AML-193 (cell line): ENCODE measurements around the gene ENTHD1.

Experiments
- DNase-seq, 2 experiments: peaks; one replicate each; lab custom pipeline; 2025; lab: John Stamatoyannopoulos, UW

ENTHD1 gene

DNA sequence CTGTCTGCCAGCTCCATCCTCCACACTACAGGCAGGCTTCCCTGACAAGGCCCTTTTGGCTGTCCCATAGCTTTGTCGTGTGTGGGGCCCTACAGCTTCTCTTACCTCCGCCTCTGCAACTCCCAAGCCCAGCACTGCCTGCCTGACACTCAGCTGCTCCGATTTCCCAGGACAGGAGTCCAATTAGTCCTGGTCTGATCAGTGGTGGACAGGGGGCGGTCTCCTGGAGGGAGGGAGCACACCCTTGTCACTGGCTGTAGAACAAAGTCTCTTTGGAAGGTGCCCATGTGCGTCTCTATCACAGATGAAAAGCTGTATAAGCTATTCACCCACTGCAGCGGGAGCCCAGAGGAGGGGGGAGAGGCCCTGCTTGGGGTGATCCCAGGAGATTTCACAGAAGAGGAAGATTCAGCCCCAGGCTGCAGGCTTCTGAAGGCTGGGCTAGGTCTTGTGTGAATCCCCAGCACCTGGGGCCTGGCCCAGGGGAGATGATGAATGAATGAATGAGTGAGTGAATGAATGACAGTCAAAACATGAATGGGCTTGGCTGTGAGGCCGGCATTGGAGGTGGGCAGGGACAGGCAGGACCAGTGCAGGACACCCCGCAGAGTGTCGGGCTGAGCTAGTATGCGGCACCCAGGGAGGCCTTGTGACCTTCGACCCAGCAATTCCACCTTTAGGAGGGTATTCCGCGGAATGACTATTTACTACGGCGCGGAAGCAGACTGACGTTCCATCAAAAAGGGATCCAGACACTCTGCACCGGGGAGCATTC is 180.6 kb downstream of the ENTHD1 start:
- DNase-seq = no peak

DNA sequence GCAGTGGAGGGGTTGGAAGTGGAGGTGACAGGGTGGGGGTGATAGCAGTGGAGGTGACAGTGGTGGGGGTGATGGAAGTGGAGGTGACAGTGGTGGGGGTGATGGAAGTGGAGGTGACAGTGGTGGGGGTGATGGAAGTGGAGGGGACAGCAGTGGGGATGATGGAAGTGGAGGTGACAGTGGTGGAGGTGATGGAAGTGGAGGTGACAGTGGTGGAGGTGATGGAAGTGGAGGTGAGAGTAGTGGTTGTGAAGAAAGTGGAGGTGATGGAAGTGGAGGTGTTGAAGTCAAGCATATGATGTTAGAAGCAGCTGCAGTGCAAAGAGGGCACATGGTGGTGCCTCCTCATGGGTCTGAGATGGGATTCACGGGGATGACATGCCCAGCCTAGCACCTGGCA is 181.5 kb downstream of the ENTHD1 start:
- DNase-seq = no peak

DNA sequence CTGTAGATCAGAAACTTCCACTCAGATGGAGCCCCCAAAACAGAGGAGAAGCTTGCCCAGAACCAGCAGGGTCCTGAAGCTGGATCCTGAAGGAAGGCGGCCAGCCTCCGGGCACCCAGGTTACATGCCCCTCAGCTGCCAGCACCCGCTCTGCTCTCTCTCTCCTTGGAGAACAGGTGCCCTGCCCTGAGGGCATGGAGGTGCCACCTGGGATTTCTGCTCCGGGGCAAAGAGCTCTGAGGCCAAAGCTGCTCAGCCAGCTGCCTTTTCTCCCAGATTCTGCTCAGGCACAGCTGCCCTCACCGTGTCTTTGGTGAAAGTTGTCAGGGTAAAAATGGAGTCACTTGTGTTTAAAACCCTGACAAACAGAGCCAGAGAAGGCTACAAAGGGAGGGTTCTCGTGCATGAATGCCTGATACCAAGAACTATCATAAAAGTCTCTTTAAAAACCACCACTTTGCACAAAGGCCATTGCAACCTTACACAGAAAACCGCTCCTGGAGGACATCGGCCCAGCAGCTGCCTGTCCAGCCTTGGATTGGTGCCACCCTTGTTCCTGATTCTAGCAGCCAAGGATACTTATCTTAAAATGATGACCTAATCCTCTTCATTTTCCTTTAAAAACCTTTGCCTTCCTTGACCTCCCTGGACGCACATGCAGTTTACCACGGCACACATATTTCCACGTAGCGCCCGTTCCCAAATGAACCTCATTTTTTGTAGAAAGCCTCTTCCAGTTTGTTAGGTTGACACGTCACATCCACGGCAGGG is 183.0 kb downstream of the ENTHD1 start:
- no peak for DNase-seq

DNA sequence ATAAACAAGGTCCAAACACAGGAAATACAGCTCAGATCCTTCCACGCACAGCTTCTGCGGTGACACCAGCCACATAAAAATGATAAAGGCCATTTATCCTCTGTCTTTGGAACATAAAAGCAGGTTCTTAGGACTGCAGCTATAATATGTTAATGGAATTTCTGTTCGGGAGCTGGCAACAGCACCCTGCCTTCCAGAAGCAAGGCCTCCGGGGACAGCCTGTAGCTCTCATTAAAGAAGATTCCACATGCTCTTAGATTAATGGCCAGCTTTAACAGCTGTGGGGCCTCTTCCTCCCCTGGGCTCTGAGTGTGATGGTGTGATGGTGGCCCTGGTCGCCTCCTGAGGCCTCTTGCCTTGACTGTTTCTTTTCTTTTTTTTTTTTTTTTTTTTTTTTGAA is 185.7 kb downstream of the ENTHD1 start:
- DNase-seq = no peak

DNA sequence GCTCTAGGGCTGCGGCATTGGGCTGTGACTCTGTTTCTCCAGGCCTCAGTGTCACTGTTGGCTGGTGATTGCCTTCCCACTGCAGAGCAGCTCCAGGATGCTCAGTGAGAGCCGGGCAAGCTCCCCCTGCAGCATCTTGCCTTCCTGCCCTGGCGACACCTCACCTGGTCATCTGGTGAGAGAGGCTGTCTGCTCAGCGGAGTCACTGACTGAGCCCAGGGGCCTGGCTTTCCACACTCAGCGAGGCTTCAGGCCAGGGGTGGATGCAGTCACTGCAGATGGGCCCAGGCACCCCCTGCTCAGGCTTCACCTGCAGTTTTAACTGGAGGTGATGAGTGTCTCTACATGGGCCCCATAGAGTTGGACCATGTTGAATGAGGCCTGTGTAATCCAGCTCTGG is 186.2 kb downstream of the ENTHD1 start:
- no peak for DNase-seq

DNA sequence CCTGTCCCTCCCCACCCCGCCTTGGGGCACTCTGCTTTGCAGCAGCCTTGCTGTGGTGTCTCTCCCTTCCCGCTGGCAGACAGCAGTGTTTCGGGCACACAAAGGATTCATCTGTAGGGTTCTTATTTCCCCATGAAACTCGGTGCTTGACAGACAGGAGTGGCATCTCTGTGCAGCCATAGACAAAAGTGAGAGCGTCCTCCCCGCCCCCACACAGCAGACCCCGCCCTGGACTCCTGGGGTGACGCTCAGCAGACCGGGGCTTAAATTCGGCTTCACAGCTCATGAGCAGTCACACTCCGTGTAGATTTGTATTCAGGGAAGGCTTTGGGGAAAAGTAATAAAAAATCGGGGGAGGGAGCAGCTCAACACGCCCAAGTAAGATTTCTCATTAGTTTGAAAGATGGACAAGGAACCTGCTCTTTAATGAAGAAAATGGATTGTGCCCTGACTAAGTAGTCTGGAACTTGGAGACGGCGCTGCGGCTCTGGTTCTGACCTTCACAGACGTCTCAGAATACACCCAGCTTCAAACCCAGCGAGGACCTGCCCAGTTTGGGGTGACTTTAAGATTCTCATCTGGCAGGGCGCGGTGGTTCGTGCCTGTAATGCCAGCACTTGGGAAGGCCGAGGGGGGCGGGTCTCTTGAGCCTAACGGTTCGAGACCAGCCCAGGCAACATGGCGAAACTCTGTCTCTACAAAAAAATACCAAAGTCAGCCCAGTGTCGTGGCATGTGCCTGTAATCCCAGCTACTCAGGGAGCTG is 187.0 kb downstream of the ENTHD1 start:
- no peak for DNase-seq

DNA sequence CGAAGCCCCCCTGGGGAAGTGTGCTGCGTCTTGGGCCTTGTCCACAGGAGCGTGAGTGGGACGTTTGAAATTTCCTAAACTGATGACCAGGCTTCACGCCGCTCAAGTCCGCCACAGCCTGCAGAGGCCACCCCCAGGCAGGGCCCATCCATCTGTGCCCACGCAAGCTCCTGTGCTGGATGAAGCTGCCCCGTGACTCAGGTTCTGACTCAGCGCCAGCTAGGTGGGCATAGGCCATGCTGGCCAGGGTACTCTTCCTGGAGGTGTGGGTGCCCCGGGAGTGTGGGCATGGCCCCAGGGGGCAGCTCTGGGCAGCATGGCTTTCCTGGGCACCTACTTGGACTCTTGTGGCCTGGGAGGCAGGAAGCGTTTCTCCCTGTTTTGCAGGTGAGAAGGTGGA is 188.2 kb downstream of the ENTHD1 start:
- DNase-seq = no peak

DNA sequence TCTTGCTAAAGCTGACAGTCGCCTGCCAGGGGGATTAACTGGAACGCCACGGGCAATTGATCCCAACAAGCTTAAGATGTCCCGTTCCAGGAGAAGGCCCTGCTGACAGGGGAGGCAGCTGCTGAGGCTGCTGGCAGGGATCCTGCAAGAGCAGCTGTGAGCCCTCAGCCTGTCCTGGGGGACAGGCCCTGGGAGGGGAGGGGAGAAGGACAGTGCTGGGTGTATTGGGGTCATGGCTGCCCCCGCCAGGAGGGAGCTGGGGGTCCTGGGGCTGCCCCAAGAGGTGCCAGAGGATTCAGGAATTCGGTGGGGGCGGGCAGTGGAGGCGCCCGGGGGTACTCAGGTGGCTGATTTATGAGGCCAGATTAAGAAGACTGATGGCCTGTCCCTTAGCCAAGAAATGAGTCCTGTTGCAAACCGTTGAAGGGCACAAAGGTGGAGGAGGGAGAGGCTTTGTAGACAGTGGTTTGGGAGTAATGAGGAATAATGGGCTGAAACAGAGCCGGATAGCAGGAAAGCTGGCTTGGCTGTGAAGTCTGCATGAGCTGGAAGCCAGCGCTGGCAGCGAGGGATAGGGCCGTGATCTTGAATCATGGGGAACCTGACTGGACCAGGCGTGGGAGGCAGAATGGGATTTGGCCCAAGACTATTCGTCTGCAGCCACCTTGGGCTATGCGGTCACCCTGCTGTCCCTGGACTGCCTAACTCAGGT is 189.5 kb downstream of the ENTHD1 start:
- no peak for DNase-seq

DNA sequence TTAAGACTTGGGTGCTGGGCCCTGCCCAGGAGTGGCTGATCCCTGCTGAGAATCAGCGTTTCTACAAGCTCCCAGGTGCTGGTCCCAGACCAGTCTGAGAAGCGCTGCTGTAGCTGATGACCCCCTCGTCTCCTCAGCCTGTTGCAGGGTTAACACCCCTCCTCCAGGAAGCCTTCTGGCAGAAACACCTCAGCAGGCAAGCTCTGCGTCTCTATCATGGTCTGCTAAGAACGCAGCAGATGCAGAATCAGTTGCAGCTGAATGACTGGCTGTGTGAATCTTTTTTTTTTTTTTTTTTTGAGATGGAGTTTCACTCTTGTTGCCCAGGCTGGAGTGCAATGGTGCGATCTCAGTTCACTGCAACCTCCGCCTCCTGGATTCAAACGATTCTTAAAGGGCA is 190.5 kb downstream of the ENTHD1 start:
- no peak for DNase-seq

DNA sequence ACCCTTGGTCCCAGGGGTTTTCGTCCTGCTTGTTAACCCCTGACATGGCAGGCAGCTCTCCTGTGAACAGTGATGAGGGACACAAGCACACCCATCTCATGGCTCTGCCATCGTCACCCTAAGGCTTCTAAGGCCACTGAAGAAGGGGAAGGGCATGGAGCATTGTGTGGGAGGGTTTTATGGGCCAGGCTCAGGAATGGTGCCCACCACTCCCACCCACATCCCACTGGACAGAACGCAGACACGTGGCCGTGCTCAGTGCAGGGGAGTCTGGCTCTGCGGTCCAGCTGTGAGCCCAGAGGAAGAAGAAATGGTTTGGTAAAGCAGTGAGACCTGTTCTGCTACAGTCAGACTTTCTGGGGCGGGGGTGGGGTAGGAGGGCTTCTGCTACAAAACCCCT is 193.0 kb downstream of the ENTHD1 start:
- DNase-seq = no peak

DNA sequence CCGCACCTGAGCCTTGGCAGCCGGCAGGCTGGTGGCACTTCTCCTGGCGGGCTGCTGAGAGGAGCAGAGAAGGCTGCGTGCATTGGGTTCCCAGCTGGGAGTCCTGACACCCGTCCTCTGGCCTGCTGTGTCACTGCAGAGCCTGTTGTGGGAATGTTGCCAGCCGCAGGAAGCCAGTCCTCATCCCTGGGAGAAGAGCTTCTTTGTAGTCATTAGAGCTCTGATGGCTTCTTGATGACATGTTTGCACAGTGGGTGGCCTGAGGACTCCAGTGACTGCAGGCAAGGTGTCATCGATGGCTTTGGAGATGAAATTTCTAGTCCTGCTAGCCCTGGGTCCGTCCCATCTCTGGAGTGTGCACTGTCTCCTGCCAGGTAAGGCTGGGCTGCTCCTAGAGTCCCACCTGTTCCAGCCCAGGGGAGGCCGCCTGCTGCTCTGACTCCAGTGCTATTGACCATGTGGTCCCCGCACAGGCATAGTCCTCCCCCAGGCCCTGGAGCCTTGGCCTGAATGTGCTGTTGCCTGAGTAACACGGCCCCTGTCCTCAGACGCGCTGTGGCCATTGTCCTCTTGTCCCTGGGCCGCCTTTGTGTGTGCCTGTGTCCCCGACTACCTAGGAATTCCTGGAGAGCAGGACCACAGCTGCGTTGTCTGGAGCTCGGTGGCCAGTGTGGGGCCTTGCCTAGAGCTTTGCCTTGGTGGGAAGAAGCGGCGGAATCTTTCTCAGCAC is 193.8 kb downstream of the ENTHD1 start:
- DNase-seq = no peak

DNA sequence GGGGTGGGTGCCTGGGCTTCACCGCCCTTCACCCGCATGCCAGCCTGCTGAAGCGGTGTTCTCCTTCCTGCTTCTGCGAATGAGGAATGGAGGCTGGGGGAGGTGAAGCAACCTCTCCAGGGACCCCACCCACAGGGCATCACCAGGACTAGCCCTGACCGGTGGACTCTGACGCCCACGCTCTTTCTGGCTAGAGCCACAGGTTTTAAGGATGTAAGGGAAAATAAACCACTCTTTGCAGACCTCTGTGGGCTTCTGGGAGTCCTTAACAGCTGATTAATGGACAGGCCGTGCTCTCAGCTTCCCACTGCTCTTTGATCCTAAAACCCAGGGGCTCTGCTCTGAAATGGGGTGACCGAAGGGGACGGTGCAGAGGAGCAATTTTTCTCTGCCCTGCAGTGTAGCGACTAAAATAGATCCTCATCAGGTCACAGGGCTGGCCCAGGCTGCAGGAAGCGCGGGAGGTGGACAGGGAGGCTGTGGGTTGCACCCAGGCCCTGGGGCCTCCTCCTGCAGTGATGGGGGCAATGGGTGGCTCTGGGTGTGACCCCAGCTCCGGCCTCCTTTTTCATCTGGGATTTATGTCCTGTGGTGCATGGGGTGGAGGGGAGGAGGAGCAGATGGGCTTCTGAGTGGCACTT is 195.7 kb downstream of the ENTHD1 start:
- no peak for DNase-seq

DNA sequence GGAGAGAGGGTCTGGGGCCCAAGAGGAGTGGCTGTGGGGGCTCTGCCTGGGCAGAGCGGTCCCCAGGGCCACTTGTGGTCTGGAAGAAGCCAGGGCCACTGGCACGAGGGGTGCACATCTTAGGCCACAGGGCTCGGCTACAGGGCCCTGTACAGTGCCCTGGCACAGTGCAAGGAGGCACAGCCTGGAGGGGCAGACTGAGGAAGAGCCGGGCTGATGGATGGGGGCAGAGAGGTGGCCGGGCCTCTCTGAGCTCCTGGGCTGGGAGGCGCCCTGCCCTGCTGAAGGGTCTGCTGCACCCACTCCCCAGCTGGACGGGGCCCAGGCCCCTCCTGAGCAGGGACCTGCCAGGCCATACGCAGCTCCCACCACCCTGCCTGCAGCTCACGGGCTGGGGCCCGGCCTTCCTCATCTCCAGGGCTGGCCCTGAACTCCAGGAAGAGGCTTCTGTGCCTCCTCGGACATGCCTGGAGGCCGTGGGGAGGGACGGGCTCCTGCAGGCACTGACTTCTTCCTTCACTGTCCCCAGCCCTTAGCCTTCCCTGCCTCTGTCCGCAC is 199.5 kb downstream of the ENTHD1 start:
- no peak for DNase-seq
